ENCODE results near the gene MEST.
A peak's percentile ranks its signal among the peaks of the same experiment; 100 is the strongest.
"Not testable (repeated sequence)": the region's sequence is repeated elsewhere in the genome, so short reads cannot be mapped to it uniquely, and the experiment has no call there.

MEST gene, protein sequence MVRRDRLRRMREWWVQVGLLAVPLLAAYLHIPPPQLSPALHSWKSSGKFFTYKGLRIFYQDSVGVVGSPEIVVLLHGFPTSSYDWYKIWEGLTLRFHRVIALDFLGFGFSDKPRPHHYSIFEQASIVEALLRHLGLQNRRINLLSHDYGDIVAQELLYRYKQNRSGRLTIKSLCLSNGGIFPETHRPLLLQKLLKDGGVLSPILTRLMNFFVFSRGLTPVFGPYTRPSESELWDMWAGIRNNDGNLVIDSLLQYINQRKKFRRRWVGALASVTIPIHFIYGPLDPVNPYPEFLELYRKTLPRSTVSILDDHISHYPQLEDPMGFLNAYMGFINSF

DNA sequence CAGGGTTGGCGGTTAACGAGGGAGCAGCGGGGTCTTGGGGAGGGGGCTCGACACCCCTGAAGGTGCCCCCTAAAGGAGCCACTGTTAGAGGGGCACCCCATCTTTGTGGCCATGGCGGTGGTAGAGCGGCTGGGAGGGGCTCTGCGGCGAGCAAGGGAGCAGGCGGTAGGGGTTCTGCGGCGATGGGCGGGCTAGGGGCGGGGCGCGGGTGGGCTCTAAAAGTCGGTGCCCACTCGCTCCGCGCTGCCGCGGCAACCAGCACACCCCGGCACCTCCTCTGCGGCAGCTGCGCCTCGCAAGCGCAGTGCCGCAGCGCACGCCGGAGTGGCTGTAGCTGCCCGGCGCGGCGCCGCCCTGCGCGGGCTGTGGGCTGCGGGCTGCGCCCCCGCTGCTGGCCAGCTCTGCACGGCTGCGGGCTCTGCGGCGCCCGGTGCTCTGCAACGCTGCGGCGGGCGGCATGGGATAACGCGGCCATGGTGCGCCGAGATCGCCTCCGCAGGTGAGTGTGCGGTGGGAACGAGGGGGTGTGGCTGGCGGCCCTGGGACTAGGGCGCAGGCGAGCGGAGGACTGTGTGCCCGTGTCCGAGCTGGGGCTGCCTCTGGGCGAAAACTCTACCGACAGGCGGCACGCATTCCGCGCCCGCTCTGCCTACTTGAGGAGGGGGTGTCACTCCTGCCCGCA, at the start of gene MEST:
TSS of gene MEST (plus strand) at position 245 of the 682 bp plus-strand sequence. CDS start at position 474, 229 bp downstream.
- no peak for DNase-seq

DNA sequence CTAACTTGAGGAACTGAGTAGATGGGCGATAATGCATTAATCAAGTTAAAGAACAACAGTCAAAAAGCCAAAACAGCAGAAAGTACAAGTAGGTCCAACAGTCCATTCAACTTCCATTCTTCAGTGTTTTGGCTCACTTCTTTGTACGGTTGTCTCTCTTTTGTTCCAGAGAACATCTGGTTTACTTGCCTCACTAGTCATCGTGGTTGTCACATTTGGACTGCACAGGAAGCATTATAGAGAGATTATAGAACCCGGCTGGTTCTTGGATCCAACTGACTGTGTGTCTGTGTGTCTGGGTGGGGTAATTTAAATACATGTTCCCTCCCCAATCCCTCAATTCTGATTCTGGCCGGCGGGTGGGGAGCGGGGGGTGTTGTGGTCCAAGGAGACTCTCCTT, 49.3 kb upstream of the MEST start:
- no peak for DNase-seq

DNA sequence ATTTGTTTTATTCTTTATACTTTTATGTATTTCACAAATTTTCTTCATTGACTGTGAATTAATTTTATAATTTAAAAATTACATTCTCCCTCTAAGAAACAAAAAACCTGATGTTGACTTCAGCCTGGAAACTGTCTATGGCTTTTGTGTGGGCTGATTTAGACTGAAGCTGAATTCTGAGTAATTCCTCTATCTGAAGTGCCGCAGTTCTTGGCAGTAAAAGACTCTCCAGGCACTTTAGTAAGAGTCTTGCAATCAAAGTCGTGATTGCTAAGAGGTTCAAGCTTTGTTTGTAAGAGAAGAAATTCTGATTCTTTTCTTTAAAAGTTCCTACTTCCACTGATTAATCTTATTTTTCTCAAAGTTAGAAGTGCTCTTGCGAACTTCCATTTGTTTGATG, 47.7 kb upstream of the MEST start:
- DNase-seq: no peak

DNA sequence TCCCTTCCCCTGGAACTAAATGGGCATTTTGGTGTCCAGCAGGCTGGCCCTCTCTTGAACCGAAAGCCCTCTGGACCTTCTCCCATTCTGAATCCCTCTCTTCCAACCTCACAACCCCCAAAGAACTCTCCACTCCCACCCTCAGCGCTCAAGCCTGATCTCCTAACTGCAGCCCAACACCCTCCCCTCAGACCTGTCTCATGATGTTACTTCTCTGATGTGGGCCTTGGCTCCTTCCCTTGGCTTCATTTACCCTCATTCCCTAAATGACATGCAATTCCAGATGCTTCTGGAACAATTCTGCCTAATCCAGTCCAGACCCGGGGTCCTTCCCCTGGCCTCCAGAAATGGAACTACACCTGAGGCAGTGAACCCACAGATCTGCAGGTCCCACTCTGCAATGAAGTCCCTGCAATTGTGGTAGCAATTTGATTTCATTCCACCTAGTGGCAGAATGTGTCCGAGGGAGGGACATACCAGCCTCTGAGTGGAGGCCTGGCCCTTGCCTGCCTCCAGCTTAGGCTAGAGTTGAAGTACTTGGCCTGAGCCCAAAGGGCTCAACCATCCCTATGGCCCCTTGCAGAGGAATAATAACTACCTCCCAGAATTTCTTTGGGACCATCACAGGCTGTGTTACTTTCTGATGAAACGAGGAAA, 47.0 kb upstream of the MEST start:
- DNase-seq: no peak

DNA sequence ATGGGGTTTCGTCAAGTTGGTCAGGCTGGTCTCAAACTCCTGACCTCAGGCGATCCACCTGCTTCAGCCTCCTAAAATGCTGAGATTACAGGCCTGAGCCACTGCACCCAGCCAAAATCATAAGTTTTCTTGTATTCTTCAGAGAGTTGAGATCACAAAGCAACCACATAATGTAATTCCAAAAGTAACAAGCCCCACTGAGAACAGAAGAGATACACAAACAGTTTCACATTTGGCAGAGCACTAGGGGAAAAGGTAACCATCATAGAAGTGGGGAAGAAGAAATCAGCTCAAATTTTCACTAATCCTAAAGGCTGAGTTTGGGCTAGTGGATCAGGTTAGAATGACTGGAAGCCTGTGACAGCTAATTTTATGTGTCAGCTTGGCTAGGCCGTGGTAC, 45.6 kb upstream of the MEST start:
- no peak for DNase-seq

DNA sequence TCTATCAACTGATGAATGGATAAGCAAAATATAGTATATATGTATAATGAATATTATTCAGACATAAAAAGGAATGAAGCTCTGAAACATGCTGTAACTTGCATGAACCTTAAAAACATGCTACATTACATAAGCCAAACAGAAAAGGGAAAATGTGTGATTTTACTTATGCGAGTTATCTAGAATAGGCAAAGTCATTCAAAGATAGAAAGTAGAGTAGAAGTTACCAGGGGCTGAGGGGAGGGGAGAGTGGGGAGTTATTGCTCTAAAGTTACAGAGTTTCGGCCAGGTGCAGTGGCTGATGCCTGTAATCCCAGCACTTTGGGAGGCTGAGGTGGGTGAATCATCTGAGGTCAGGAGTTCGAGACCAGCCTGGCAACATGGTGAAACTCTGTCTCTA, 40.5 kb upstream of the MEST start:
- DNase-seq: not testable (repeated sequence)

DNA sequence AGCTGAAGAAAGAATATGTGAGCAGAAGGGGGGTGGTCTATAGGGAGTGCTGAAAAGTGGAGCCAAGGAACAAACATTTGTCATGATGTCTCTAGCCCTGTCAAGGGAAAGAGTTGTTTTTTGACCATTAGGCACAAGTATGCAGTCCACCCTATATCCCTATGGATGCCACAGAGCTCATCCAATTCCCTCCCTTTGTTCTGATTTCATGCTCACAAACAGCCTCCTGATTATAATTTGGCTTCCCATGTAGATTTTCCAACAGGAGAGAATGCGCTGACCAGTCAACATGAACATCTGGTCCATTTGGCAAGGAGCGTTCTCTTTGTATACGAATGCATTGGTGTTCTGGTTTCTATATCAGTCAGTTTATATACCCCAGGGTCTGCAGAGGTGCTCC, 38.9 kb upstream of the MEST start:
- no peak for DNase-seq

DNA sequence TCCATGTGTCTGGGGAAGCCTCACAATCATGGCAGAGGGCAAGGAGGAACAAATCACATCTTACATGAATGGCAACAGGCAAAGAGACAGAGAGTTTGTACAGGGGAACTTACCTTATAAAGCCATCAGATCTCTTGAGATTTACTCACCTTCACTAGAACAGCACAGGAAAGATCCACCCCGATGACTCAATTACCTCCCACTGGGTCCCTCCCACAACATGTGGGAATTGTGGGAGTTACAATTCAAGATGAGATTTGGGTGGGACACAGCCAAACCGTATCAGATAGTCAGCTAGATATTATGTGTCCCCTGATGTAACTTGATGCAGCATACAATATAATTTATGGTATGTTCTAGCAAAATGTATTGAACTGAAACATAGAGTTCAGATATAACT, 36.9 kb upstream of the MEST start:
- no peak for DNase-seq

DNA sequence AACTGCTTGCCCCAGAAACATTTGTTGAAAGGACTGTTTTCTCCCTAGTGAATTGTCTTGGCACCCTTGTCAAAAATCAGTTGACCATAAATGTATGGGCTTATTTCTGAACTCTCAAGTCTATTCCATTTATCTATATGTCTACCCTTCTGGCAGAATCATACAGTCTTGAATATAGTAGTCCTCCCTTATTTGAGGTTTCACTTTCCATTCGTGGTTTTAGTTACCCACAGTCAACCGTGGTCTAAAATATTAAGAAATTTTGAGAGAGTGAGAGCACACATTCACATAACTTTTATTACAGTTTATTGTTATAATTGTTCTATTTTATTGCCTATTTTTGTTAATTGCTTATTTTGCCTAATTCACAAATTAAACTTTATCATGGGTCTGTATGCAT, 33.6 kb upstream of the MEST start:
- DNase-seq: peak in 1 of 2 donors; percentile 30

DNA sequence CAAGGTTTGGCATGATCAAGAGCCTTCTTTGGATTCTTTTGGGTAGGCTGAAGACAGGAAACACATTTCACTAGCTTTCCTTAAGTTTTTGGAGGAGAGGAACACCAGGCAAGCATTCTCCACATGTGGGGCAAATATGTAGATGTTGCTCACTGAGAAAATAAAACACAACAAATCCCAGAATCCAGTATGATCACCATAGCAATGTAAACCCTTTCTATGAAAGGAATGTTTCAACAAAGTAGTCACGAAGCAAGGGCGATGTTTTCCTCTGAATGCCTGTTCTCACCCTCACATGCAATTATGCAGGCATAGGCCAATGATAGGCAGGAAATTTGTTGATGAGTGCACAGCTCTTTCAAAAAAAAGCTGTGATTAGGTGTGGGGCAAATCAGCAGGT, 30.6 kb upstream of the MEST start:
- no peak for DNase-seq

DNA sequence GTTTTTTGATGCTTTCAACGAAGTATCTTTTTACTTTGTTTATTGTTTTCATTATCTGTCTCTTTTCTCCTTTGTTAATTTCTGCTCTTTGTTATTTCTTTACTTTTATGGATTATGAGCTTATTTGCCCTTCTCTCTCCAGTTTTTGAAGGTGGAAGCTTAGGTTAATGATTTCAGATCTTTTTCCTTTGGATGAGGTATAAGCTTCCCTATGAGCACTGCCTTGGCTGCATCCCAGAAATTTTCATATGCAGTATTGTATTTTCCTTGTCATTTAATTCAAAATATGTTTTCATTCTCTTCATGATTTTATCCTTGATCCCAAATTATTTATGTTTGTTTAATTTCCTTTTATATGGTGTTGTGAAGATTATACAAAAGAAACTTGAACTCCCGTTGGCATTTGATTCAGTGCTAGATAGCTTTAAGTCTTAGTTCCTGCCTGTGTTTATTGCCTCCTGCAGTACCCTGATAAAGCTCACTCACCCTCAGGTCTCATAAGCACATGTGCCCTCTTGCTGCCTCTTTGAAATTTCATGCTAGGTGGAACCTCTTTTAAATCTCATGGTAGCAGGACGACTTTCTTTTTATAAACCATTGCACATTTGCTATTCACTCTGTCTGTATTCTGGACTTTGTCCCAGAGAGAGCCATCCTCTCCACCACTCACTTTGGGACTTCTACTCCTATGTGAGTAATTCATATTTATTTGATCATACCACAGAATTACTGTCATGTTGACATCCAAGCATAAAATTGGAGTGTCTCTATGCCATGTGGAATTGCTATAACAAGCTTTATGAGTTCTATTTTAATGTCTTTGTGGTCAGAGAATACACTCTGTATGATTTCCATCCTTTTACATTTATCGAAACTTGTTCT, 28.1 kb upstream of the MEST start:
- DNase-seq: no peak

DNA sequence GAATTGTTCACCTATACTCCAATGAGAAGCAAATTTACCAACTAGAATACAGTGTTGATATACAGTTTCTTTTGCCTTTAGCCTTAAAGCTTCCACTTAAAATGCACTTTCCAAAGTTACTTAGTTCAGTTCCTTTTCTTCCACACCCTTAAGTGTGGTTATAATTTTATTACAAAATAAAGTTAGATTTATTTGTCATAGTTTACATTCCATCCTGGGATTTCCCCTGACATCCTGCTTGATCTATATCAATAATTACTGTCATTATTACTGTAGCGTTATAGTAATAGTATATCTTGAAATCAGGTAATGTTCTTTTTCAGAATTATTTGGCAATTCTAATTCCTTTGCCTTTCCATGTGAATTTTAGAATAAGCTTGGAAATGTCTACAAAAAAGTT, 23.3 kb upstream of the MEST start:
- no peak for DNase-seq

DNA sequence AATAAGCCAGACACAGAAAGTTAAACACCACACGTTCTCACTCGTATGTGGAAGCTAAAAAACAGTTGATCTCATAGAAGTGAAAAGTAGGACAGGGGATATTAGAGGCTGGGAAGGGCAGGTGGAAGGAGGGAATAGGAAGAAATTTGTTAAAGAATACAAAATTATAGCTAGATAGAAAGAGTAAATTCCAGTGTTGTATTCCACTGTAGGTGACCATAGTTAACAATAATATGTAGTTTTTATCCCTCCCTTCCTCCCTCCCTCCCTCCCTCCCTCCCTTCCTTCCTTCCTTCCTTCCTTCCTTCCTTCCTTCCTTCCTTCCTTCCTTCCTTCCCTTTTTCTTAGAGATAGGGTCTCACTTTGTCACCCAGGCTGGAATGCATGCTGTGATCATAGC, 19.9 kb upstream of the MEST start:
- DNase-seq: no peak

DNA sequence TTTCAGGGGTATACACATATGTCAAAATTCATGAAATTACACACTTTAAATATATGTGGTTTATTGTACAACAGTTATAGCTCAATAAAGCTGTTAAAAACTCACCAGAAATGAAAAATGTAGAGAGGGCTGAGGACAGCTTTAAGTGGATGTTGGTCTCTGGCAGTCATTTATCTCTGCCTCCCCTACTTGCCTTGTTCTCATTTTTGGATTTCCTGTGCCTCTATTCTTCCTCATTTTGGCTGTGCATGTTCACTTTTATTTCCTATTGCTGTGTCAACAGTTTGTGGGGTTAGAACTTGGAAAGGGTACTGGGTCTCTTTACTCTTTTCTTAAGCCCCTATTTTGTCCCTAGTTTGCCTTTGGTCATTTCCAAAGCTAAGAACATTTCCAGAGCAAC, 18.6 kb upstream of the MEST start:
- peak in 1 of 2 donors; percentile 31 for DNase-seq

DNA sequence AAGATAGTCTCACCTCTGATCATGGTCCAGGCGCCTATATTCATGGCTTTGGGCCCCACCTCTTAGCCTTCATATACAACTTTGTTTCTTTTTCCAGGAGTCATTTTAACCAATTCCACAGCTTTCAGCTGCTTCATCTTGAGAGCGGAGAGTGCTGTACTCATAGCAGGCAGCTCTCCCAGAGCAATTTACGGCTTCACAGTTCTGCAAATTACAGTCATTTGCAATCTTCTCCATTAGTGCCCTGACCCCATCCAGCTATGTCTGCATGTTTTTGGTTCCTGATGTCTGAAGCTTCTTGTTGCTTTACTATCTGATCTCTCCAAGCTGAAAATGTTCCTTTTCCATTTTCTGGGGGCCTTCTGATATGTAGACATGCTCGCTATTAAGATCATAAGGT, 18.0 kb upstream of the MEST start:
- no peak for DNase-seq

DNA sequence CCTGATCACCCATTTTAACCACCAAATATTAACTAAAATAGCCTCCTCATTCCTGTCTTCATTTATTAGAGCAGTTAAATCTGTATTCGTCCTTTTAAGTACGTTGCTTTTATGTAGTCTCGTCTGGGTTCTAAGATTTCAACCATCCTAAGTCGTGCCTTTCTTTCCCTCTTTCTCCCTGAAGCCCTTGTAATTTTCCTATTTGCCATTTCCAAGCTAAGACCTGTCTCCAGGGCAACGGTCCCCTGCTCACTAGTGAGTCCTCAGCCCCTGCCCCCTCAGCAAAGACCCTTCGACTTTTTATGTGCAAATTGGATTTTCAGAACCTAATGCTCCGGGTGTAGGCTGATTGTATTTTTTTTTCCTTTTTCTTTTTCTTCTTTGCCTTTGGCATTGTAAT, 16.1 kb upstream of the MEST start:
- DNase-seq: no peak

DNA sequence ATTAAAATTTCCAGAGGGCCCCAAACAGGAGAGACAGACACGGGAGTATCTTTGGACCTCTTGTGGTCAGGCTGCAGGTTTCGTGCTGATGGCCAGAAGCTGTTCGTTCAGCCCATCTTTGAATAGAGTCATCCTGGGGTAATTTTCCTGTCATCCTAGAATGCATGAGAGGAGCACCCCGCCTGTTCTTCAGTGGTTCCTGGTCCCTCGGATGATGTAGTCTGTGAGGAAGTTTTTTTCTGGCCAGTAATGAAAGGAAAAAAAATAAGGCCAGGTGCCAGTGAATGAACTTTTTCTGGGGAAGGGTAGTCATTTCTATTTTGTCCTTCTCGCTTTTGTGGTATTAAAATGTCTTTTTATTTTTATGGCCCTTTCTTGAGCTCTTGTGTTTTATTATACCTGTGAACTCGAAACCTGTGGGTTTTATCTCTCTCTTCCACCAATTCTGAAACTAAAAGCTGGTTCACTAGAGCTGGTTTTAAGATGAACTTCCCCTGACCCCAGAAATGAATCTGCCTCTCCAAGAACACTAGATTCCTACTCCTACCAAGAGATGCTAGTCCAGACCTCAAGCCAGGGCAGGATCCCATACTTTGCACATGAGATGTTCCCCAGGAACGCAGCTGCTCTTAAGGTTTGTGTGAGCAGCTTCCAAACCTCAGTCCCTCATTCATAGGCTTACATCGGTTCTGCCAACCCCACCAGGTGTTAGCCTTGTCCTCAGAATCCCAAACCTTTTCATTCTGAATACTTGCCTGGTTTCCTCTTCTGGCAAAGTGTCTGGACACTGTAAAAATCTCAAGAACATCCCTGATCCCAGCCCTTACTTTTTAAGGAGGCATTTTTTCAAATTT, 15.4 kb upstream of the MEST start:
- DNase-seq: no peak

DNA sequence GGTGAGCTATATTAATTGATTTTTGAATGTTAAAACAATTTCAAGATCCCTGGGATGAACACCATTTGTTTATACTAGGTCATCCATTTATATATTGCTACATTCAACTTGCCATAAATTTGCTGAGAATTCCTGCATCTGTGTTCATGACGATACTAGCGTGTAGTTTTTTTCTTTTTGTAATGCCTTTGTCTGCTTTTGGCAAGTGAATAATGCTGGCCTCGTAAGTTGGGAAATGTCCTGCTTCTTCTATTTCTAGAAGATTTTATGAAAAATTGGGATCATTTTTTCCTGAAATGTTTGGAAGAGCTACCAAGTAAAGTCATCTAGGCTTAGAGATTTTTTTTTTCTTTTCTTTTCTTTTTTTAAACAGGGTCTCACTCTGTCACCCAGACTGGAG, 12.9 kb upstream of the MEST start:
- no peak for DNase-seq

DNA sequence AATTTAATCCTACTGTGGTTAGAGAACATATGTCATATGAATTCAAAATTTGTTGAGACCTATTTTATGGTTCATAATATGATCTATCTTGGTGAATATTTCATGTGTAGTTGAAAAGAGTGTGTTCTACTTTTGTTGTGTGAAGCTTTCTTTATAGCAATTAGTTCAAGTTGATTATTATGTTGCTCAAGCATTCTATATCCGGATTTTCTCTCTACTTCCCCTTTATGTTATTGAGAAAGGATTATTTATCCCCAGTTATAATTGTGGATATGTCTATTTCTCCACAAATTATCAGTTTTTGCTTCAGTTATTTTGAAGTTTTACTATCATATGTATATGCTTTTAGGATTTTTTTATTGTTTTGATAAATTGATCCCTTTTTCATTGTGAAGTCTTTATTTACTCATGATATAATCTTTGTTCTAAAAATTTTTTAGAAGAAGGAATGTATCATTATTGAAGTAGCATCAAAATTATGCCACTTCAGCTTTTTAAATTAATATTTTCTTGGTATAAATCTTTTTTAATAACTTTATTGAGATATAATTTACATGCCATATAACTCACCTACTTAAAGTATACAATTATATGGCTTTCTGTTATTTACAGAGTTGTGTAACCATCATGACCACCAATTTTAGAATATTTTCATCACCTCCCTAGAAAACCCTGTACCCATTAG, 12.0 kb upstream of the MEST start:
- peak in 1 of 2 donors; percentile 44 for DNase-seq

DNA sequence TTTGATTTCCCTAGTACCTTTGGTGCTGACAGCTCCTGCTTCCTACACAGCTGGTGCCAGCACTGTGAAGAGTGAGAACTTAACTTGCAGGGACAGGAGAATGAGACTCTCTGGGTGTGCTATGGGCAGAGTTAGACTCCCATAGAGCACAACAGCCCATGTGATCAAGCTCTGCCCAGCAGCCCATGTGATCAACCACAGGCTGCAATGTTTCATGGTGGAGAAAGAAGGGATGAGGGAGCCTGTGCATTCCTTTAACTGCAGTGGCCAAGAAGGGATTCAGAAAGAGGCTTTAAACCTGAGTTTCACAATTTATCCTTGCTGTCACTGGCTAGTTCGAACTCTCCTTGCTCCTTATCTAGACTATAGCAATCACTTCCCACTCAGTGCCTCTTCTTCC, 10.0 kb upstream of the MEST start:
- no peak for DNase-seq

DNA sequence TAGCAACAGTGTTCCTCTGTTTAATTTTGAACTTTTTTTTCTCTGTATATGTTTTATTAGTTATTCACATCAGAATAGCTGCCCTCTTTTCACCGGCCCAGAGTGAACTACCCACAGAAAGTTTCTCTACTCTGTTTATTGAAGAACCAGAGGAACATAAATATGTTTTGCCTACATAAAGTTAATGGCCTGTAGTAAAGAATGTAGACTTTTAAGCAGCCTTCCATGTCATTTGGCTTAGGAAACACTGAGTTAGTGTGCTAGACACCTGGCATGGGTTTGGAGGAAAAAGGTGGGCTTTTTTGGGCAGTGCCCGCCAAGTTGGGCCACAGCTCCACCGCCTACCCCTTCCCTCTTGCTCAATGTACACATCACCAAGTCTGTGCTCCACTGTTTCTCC, 8.9 kb upstream of the MEST start:
- no peak for DNase-seq

DNA sequence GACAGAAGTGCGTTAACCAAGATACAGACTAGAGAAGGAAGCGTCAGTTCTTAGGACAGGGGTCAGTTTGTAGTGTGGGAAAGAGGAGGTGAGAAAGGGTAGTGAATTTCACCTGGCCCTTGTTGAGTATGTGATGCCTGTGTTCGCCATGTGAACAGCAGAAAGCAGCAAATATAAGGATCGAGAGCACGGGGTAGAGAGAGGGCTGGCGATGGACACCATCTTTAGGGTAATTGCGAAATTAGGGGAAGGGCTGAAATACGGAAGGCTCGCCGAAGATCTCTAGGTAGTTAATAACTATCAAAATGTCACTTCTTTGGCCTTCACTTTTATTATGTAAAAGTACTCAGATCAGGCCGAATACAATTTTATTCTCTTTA, 6.2 kb upstream of the MEST start:
- no peak for DNase-seq

All from inflammatory macrophage treated with lipopolysaccharide for 1 hour (primary cell).